SK-N-SH treated with all-trans-retinoic acid at 6 μM for 48 hours (cell line): ENCODE measurements around the gene MACROD1.

Experiments
- ATAC-seq: fragments of 200-7000 bp; cut with Tn5 transposase; 3 replicates; pipeline ENCODE4 v1.9.1; 2020; ENCODE audit warnings: mild to moderate bottlenecking, moderate library complexity
- ARNTL ChIP-seq: fragments of 450-650 bp; formaldehyde crosslinking; IDR thresholded peaks from 2 replicates; pipeline ENCODE4 v1.5.0; 2020; ENCODE audit warnings: low read depth, mild to moderate bottlenecking, moderate library complexity, borderline replicate concordance
- BACH2 ChIP-seq: fragments of 250-450 bp; sonication (Bioruptor Pico); IDR thresholded peaks from 2 replicates; pipeline ENCODE4 v1.9.0; 2021; ENCODE audit warnings: mild to moderate bottlenecking, borderline replicate concordance
- CSDC2 ChIP-seq: fragments of 250-450 bp; sonication (Bioruptor Pico); IDR thresholded peaks from 2 replicates; pipeline ENCODE4 v1.5.0; 2020; ENCODE audit warnings: mild to moderate bottlenecking, moderate library complexity
- ESRRG ChIP-seq: fragments of 250-450 bp; sonication (Bioruptor Pico); IDR thresholded peaks from 2 replicates; pipeline ENCODE4 v1.6.1; 2021; ENCODE audit warnings: mild to moderate bottlenecking
- GLIS3 ChIP-seq: fragments of 250-450 bp; sonication (Bioruptor Pico); IDR thresholded peaks from 2 replicates; pipeline ENCODE4 v1.5.0; 2020; ENCODE audit warnings: mild to moderate bottlenecking, moderate library complexity
- ISL1 ChIP-seq: fragments of 250-450 bp; sonication (Bioruptor Pico); IDR thresholded peaks from 2 replicates; pipeline ENCODE4 v2.1.2; 2022; ENCODE audit warnings: mild to moderate bottlenecking, moderate library complexity
- OSR1 ChIP-seq: fragments of 250-450 bp; sonication (Bioruptor Pico); IDR thresholded peaks from 2 replicates; pipeline ENCODE4 v1.8.0; 2022; ENCODE audit warnings: moderate library complexity, mild to moderate bottlenecking, inconsistent platforms
- PPARA ChIP-seq: fragments of 250-450 bp; sonication (Bioruptor Pico); IDR thresholded peaks from 2 replicates; pipeline ENCODE4 v1.5.0; 2020; ENCODE audit warnings: mild to moderate bottlenecking, borderline replicate concordance
- RARB ChIP-seq: fragments of 250-450 bp; sonication (Bioruptor Pico); IDR thresholded peaks from 2 replicates; pipeline ENCODE4 v1.8.0; 2021; ENCODE audit warnings: mild to moderate bottlenecking, moderate library complexity
- SNAI2 ChIP-seq: fragments of 250-450 bp; sonication (Bioruptor Pico); IDR thresholded peaks from 2 replicates; pipeline ENCODE4 v1.5.0; 2020; ENCODE audit warnings: mild to moderate bottlenecking, moderate library complexity
- TCF4 ChIP-seq: fragments of 250-450 bp; sonication (Bioruptor Pico); IDR thresholded peaks from 2 replicates; pipeline ENCODE4 v1.8.0; 2021; ENCODE audit warnings: mild to moderate bottlenecking, moderate library complexity, borderline replicate concordance
- TOX ChIP-seq: fragments of 250-450 bp; sonication (Bioruptor Pico); IDR thresholded peaks from 2 replicates; pipeline ENCODE4 v1.8.0; 2021; ENCODE audit warnings: mild to moderate bottlenecking, moderate library complexity, borderline replicate concordance
- ZC3H10 ChIP-seq: fragments of 250-450 bp; sonication (Bioruptor Pico); IDR thresholded peaks from 2 replicates; pipeline ENCODE4 v1.5.1; 2021; ENCODE audit warnings: mild to moderate bottlenecking, moderate library complexity
- ZFP3 ChIP-seq: fragments of 250-450 bp; sonication (Bioruptor Pico); IDR thresholded peaks from 2 replicates; pipeline ENCODE4 v1.5.0; 2020; ENCODE audit warnings: mild to moderate bottlenecking, moderate library complexity
- ZFP30 ChIP-seq: fragments of 450-650 bp; formaldehyde crosslinking; IDR thresholded peaks from 2 replicates; pipeline ENCODE4 v1.5.0; 2022; ENCODE audit warnings: mild to moderate bottlenecking, moderate library complexity
- ZNF565 ChIP-seq: fragments of 450-650 bp; formaldehyde crosslinking; conservative IDR thresholded peaks from 2 replicates; pipeline ENCODE4 v1.5.0; 2020; ENCODE audit warnings: low read depth, mild to moderate bottlenecking, moderate library complexity
- ZNF70 ChIP-seq: fragments of 450-650 bp; formaldehyde crosslinking; IDR thresholded peaks from 2 replicates; pipeline ENCODE4 v1.5.0; 2020; ENCODE audit warnings: mild to moderate bottlenecking, moderate library complexity
- ZNF8 ChIP-seq: fragments of 450-650 bp; formaldehyde crosslinking; IDR thresholded peaks from 2 replicates; pipeline ENCODE4 v1.5.0; 2020; ENCODE audit warnings: mild to moderate bottlenecking, moderate library complexity
- TF ChIP-seq, protein P1 (sequence below): fragments of 250-450 bp; sonication (Bioruptor Pico); IDR thresholded peaks from 2 replicates; pipeline ENCODE4 v1.5.1; 2020; ENCODE audit warnings: low read depth, mild to moderate bottlenecking, moderate library complexity
- TF ChIP-seq, protein P2 (sequence below): fragments of 250-450 bp; sonication (Bioruptor Pico); IDR thresholded peaks from 2 replicates; pipeline ENCODE4 v1.8.0; 2020; ENCODE audit warnings: mild to moderate bottlenecking, moderate library complexity, borderline replicate concordance
- TF ChIP-seq, protein P3 (sequence below): fragments of 250-450 bp; sonication (Bioruptor Pico); IDR thresholded peaks from 2 replicates; pipeline ENCODE4 v1.5.1; 2021; ENCODE audit warnings: mild to moderate bottlenecking, moderate library complexity
- TF ChIP-seq, protein P4 (sequence below): fragments of 250-450 bp; sonication (Bioruptor Pico); IDR thresholded peaks from 2 replicates; pipeline ENCODE4 v1.5.0; 2020; ENCODE audit warnings: mild to moderate bottlenecking, moderate library complexity

The MACROD1 gene

DNA sequence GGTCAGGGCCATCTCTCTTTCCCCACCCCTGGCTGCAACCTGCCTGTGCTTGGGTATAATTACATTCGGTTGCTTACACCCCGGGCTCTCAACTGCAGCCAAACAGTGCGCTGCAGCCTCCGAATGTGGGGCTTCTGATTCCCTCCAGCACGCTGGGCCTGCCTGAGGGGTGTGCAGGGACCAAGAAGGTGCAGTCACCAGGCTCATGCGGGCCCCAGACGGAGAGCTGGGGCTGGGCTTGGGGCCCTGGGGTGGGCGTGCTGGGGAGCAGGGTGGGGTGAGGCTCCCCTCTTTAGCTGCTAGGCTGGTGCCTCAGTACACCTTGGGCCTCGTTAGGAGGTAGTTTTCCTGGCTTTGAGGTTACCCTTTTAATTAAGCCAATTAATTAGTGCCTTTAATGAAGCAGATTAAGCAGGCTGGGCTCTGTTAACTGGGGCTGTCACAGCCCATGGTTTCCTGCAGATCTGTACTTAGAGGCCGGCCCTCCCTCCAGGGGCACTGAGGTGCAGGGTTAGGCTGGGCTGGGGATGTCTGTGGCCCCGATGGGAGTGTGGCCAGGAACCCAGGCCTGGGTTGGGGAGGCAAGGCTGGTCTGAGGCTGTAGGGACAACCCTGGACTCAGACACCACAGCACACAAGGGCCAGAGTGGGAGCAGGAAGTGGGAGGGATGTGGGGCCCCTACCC, 112.8 kb downstream of the MACROD1 start:
- TF ChIP-seq ZNF8 (no peak), ZNF565 (CRISPR knock-in tag) (no peak), OSR1 (CRISPR knock-in tag) (no peak), ZNF70 (CRISPR knock-in tag) (no peak), ISL1 (CRISPR knock-in tag) (no peak), CSDC2 (CRISPR knock-in tag) (no peak), BACH2 (CRISPR knock-in tag) (no peak), RARB (CRISPR knock-in tag) (no peak)
- ATAC-seq: no peak

DNA sequence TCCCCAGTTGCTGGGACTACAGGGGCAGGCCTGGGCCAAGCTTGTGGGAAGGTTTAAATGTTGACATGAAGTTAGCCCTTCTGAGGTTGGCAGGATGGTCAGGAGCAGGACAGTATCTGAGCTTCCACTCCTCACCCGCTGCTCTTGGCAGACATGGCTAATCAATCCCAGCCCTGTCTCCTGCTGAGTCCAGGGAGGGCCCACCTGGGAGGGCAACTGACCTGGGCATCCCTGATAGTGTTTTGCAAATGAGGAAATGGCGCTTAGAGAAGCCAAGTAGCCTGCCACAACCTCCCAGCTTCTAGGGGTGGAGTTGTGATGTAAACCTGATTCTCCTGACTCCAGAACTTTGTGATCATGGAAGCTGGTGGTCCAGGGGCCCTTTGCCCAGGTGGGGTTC, 113.5 kb downstream of the MACROD1 start:
- TF ChIP-seq, protein P1, sequence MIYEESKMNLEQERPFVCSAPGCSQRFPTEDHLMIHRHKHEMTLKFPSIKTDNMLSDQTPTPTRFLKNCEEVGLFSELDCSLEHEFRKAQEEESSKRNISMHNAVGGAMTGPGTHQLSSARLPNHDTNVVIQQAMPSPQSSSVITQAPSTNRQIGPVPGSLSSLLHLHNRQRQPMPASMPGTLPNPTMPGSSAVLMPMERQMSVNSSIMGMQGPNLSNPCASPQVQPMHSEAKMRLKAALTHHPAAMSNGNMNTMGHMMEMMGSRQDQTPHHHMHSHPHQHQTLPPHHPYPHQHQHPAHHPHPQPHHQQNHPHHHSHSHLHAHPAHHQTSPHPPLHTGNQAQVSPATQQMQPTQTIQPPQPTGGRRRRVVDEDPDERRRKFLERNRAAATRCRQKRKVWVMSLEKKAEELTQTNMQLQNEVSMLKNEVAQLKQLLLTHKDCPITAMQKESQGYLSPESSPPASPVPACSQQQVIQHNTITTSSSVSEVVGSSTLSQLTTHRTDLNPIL (CRISPR knock-in tag): no peak
- TF ChIP-seq ZNF565 (CRISPR knock-in tag) (no peak), ZC3H10 (CRISPR knock-in tag) (no peak), GLIS3 (CRISPR knock-in tag) (no peak), ZFP30 (CRISPR knock-in tag) (no peak), ARNTL (CRISPR knock-in tag) (no peak), ESRRG (no peak), TOX (CRISPR knock-in tag) (no peak), ZFP3 (CRISPR knock-in tag) (no peak), PPARA (no peak), ZNF8 (no peak), OSR1 (CRISPR knock-in tag) (no peak)
- TF ChIP-seq, protein P2, sequence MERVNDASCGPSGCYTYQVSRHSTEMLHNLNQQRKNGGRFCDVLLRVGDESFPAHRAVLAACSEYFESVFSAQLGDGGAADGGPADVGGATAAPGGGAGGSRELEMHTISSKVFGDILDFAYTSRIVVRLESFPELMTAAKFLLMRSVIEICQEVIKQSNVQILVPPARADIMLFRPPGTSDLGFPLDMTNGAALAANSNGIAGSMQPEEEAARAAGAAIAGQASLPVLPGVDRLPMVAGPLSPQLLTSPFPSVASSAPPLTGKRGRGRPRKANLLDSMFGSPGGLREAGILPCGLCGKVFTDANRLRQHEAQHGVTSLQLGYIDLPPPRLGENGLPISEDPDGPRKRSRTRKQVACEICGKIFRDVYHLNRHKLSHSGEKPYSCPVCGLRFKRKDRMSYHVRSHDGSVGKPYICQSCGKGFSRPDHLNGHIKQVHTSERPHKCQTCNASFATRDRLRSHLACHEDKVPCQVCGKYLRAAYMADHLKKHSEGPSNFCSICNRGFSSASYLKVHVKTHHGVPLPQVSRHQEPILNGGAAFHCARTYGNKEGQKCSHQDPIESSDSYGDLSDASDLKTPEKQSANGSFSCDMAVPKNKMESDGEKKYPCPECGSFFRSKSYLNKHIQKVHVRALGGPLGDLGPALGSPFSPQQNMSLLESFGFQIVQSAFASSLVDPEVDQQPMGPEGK (CRISPR knock-in tag): no peak
- TF ChIP-seq, protein P3, sequence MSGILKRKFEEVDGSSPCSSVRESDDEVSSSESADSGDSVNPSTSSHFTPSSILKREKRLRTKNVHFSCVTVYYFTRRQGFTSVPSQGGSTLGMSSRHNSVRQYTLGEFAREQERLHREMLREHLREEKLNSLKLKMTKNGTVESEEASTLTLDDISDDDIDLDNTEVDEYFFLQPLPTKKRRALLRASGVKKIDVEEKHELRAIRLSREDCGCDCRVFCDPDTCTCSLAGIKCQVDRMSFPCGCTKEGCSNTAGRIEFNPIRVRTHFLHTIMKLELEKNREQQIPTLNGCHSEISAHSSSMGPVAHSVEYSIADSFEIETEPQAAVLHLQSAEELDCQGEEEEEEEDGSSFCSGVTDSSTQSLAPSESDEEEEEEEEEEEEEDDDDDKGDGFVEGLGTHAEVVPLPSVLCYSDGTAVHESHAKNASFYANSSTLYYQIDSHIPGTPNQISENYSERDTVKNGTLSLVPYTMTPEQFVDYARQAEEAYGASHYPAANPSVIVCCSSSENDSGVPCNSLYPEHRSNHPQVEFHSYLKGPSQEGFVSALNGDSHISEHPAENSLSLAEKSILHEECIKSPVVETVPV (CRISPR knock-in tag): no peak
- TF ChIP-seq, protein P4, sequence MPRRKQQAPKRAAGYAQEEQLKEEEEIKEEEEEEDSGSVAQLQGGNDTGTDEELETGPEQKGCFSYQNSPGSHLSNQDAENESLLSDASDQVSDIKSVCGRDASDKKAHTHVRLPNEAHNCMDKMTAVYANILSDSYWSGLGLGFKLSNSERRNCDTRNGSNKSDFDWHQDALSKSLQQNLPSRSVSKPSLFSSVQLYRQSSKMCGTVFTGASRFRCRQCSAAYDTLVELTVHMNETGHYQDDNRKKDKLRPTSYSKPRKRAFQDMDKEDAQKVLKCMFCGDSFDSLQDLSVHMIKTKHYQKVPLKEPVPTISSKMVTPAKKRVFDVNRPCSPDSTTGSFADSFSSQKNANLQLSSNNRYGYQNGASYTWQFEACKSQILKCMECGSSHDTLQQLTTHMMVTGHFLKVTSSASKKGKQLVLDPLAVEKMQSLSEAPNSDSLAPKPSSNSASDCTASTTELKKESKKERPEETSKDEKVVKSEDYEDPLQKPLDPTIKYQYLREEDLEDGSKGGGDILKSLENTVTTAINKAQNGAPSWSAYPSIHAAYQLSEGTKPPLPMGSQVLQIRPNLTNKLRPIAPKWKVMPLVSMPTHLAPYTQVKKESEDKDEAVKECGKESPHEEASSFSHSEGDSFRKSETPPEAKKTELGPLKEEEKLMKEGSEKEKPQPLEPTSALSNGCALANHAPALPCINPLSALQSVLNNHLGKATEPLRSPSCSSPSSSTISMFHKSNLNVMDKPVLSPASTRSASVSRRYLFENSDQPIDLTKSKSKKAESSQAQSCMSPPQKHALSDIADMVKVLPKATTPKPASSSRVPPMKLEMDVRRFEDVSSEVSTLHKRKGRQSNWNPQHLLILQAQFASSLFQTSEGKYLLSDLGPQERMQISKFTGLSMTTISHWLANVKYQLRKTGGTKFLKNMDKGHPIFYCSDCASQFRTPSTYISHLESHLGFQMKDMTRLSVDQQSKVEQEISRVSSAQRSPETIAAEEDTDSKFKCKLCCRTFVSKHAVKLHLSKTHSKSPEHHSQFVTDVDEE (CRISPR knock-in tag): no peak
- ATAC-seq: no peak

DNA sequence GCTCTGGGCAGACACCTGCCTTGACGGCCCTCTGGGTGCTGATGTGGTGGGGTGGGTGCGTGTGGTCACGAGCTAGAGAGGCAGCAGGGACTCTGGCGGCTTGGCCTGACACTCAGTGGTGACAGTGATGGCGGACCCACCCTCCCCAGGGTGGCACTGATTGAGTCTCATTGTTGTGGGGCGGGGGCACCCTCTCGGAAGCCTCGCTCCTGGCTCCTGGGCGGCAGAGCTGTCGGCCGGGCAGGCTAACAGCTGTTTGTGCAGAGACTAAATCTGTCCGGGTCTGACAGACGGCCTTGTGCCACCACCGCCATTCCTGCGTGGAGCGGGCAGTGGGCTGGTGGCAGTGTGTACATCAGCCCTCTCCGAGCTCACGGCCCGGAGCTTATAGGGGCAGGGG, 114.6 kb downstream of the MACROD1 start:
- TF ChIP-seq GLIS3 (CRISPR knock-in tag) (no peak), BACH2 (CRISPR knock-in tag) (no peak), SNAI2 (no peak), CSDC2 (CRISPR knock-in tag) (no peak), ZFP30 (CRISPR knock-in tag) (no peak), ZC3H10 (CRISPR knock-in tag) (no peak), PPARA (no peak), ZFP3 (CRISPR knock-in tag) (no peak), ZNF565 (CRISPR knock-in tag) (no peak), ZNF70 (CRISPR knock-in tag) (no peak), ISL1 (CRISPR knock-in tag) (no peak), ZNF8 (no peak), OSR1 (CRISPR knock-in tag) (no peak), ESRRG (no peak), TCF4 (CRISPR knock-in tag) (no peak)
- TF ChIP-seq, protein P1 (CRISPR knock-in tag): no peak
- TF ChIP-seq, protein P3 (CRISPR knock-in tag): no peak
- TF ChIP-seq, protein P4 (CRISPR knock-in tag): no peak
- TF ChIP-seq, all 23 proteins: peak for 0
- no peak for ATAC-seq
